ENCODE measurements around the gene IL11RA.

IL11RA gene

DNA sequence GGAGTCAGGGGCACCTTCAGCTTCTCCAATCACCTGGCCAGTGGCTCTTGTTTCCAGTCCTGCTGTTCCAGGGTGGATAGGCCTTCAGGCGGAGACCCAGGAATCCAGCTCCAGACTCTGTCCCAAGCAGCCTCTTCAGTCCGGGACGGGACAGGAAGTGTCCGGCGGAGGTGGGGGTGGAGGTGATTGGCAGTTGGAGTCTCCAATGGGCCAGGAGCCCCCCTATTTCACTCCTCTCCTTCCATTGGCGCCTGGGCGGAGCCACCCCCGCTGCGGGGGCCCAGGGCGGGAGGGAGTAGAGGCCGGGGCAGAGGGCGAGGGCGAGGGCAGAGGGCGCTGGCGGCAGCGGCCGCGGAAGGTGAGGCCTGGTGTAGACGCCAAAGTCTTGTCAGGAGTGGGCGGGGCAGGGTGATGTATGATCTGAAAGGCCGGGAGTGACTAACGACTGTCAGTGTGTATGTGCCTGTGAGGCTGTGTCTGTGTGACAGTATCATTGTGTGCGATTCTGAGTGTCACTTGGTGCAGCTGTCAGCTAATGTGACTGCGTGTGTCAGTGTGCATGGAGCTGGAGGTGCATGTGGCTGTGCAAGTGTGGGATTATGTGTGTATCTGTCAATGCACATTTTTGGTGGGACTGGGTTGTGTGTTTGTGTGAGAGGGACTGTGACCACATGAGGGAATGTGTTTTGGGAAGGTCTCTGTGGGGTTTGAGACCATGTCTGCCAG, at the start of gene IL11RA:
Gene IL11RA (plus strand): TSS at position 310 of the 726 bp plus-strand sequence. CDS start 3,033 bp downstream, outside the sequence.
- DNase-seq (ENCODE audit: low spot score), result peak; percentile 97

GRCh38 chr9:34603610-34604231, 48.3 kb upstream of the IL11RA start:
- DNase-seq (ENCODE audit: low spot score), result peak; percentile 90

GRCh38 chr9:34606190-34606589, 45.8 kb upstream of the IL11RA start:
- DNase-seq (ENCODE audit: low spot score), result no peak

- DNase-seq (ENCODE audit: low spot score), result no peak
Measured at GRCh38 chr9:34606905-34607304, 45.1 kb upstream of the IL11RA start.

- DNase-seq (ENCODE audit: low spot score), result no peak
Measured at GRCh38 chr9:34607331-34607730, 44.7 kb upstream of the IL11RA start.

DNA sequence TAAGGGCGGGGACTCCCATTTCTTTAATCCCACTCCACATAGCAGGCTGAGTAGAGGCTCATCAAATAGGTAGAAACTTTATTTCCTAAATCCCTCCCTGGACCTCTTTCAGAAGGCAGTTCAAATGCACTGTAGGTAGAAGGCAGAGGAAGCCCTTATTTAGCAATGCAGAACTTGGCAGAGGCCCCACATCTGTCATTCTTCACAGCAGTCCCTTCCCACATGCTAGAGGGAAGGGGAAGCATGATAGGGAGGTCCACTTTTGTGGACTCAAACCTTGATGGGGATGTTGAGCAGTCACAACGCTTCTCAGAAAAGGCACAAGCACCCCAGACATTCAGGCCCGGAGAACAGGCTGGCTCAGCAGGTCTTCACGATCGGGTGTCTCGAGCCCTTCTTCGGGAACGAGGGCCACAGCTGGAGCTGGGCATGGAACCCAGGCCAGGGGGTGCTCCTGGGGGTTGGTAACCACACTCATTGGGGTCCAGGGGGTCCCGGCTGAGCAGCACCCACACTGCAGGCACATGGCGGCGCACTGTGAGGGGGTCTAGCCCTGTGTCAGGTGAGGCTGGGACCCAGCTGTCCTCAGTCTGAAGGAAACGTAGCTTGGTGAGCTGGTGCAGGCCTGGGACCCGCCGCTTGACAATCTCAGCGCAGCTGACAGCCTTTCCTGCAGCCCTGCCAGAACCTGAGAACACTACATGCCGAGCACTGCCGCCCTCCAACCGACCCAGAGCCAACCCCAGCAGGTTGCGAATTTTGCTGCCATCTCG, 41.4 kb upstream of the IL11RA start:
- no peak for DNase-seq (ENCODE audit: low spot score)

- no peak for DNase-seq (ENCODE audit: low spot score)
Measured at GRCh38 chr9:34611251-34611810, 40.7 kb upstream of the IL11RA start.

GRCh38 chr9:34611811-34612787, 39.9 kb upstream of the IL11RA start, which contains the start of gene RPP25L:
RPP25L (minus strand) TSS chr9:34612097; CDS start chr9:34611296, 801 bp downstream.
- DNase-seq (ENCODE audit: low spot score), result peak; percentile 97

DNA sequence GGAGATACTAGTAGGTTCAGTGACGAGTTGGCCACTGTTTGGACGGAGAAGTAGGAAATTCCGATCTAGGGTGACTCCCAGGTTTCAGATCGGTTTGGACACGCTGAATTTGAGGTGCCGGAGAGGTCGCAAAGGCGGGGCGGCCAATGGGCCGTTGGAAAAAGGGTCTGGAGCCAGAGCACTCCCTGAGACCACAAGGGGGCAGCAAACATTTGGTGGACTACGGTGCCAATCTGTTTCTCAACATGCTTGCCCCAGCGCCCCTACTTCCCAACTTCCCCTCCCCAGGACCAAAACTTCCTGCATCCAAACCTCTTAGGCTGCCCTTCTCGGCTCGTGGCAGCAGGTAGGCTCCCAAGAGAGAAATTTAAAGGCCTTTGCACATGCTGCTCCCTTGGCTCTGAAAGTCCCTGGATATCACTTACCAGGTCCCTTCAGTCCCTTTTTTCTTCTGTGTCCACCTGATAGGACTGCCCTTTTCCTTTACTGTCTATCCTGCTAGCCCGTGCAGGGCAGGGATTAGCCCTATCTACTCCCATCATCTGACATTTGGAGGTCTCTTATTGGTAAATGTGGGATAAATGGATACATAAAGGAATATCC, 39.1 kb upstream of the IL11RA start:
- DNase-seq (ENCODE audit: low spot score), result peak; percentile 82

DNA sequence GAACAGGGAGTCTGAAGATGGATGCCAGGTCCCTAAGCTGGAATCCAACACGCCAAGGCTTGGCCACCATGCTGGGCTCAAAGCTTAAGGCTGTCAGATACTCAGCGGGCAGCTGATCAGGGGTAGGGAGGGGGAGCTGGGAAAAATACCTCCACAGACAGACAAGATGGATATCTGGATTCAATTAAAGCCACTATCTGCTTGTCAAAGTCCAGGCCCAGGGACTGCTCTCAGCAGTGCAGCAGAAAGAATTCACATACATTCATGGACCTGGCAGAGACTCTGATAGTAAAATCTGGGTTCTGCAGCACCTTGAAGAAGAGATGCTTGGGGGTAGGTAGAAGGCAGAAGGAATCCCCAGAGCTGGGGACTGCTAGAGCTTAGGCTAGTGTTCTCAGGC, 36.9 kb upstream of the IL11RA start:
- DNase-seq (ENCODE audit: low spot score), result no peak

- peak; percentile 98 for DNase-seq (ENCODE audit: low spot score)
Measured at GRCh38 chr9:34620061-34620994, 31.7 kb upstream of the IL11RA start, which contains the start of gene DCTN3. DCTN3 (minus strand) TSS chr9:34620495; CDS start chr9:34620464, 31 bp downstream.

- DNase-seq (ENCODE audit: low spot score), result no peak
Measured at GRCh38 chr9:34623374-34624235, 28.4 kb upstream of the IL11RA start.

DNA sequence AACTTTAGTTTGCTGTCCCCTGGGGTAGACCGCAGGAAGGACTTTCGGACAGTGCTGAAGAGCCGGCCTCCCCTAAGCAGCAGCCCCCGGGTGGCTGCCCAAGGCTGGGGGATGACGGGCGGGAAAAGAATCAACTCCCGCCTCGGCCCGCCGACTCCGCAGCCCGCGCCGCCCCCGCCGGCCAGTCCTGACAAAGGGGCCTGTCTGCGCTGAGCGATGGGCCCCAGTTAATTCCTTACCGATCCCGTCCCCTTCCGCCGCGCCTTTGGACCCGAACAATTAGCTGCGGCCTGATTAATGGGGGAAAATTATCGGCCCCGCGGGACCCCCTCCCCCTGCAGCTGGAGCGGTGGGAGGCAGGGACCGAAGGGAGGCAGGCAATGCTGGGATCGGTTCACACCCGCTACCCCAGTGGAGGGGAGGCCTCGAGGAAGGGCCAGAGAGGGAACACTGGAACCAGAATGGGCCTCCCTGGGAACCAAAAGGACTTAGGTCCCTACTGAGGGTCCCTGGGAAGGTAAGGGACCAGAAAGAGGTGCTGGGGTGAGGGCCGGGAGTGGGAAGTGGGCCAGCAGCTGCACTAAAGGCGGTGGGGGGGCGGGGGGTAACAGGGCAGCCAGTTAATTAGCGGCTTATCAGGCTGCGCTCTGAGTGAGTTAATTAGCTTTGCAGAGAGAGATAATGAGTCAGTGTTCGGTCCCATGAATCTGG, 27.4 kb upstream of the IL11RA start:
- DNase-seq (ENCODE audit: low spot score), result no peak

GRCh38 chr9:34625186-34625486, 26.8 kb upstream of the IL11RA start:
- no peak for DNase-seq (ENCODE audit: low spot score)

DNA sequence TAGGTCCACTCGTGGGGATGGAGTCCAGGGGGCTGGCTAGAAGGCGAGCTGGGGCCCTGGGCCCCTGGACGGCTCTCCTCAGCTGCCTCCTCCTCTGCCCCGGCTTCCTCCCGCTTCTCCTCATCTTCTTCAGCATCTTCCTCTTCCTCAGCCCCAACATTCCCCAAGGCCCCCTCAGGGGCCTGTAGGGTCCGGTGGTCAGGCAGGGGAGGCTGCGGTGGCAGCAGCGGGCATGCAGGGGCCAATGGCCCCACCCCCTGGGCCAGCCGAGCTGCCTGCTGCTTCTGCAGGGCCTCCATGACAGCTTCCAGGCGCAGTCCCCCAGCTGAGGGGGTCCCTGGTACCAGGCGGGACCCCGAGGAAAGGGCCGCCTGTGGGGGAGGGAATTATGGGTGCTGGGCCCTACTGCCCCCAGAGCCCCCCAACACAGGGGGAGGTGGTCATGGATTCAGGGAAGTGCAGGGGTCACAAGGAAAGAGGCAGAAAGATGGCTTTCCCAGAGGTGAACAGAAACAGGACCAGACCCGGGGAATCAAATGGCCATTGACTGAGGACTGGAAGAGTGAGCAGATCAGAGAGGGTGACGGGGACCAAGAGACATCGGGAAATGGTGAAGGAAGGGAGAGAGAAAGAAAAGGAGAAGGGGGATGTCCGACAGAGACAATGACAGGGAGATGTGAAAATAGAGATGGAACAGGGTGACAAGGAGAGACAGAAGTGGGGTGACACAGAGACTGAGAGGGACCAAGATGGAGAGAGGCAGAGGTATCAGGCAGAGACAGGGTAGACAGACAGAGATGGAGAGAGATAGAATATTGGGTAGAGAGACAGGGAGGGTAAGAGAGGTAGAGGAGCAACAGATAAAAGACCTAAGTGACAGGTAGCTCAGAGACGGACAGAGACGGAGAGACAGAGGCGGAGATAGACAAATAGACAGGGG, 24.0 kb upstream of the IL11RA start:
- DNase-seq (ENCODE audit: low spot score), result no peak

GRCh38 chr9:34628656-34629490, 23.1 kb upstream of the IL11RA start, which contains the start of gene ARID3C:
ARID3C (minus strand) TSS chr9:34629066; CDS start chr9:34628014, 1,052 bp downstream.
- peak; percentile 39 for DNase-seq (ENCODE audit: low spot score)

Data from AG08395 (cell line).